ENCODE data around the gene ARIH2. TPM values are rescaled to one million over a fixed set of nuclear protein-coding genes. Genes with fewer than 3 reads are reported as not detected.

ARIH2 gene
- total RNA-seq, 4 donors from 2014 or later = 57.9 to 148 (median 61.8) TPM

GRCh38 chr3:48929358-48930035 is 10.9 kb downstream of the ARIH2 start:
- H3K27ac ChIP-seq = no peak overlapping the region
- H3K4me1 ChIP-seq = peaks cover 56% of the 10 kb centered on the region
- H3K9me3 ChIP-seq = no peaks in the 10 kb centered on the region
- WGBS = 59% methylated on average over 3 of the region's 3 CpGs
- TF ChIP-seq POLR2A (IDR thresholded peaks at IDR 0.05) = no peak
- no peak for TF ChIP-seq POLR2AphosphoS5 (IDR thresholded peaks at IDR 0.05)
- TF ChIP-seq EP300 (IDR thresholded peaks at IDR 0.05) = no peak
- TF ChIP-seq CTCF (IDR thresholded peaks at IDR 0.05) = no peak
- no peak for DNase-seq (ENCODE audit: low spot score in 2 of 2)
- H3K27me3 ChIP-seq = no peaks in the 10 kb centered on the region
- no peak overlapping the region for H3K4me3 ChIP-seq
- H3K36me3 ChIP-seq = peaks cover 34% of the 10 kb centered on the region

- H3K36me3 ChIP-seq = peaks cover 25% of the 10 kb centered on the region
- TF ChIP-seq POLR2AphosphoS5 (IDR thresholded peaks at IDR 0.05) (no peak), CTCF (IDR thresholded peaks at IDR 0.05) (no peak), EP300 (IDR thresholded peaks at IDR 0.05) (no peak), POLR2A (IDR thresholded peaks at IDR 0.05) (no peak)
- H3K4me3 ChIP-seq = no peak overlapping the region
- no peak for DNase-seq (ENCODE audit: low spot score in 2 of 2)
- H3K9me3 ChIP-seq = no peaks in the 10 kb centered on the region
- H3K4me1 ChIP-seq = peaks cover 56% of the 10 kb centered on the region
- 68% methylated on average over 3 of the region's 3 CpGs for WGBS
- H3K27ac ChIP-seq = no peak overlapping the region
- no peaks in the 10 kb centered on the region for H3K27me3 ChIP-seq
Measured at GRCh38 chr3:48930590-48930989, 11.9 kb downstream of the ARIH2 start.

GRCh38 chr3:48931944-48932580 is 13.4 kb downstream of the ARIH2 start:
- no peak overlapping the region for H3K27ac ChIP-seq
- H3K9me3 ChIP-seq = no peaks in the 10 kb centered on the region
- TF ChIP-seq EP300 (IDR thresholded peaks at IDR 0.05) (no peak), CTCF (IDR thresholded peaks at IDR 0.05) (no peak), POLR2A (IDR thresholded peaks at IDR 0.05) (no peak)
- 67% methylated on average over 1 of the region's 1 CpG for WGBS
- no peak overlapping the region for H3K4me3 ChIP-seq
- H3K27me3 ChIP-seq = no peaks in the 10 kb centered on the region
- no peak for DNase-seq (ENCODE audit: low spot score in 2 of 2)
- peaks cover 50% of the 10 kb centered on the region for H3K4me1 ChIP-seq
- H3K36me3 ChIP-seq = peaks cover 20% of the 10 kb centered on the region

- H3K9me3 ChIP-seq = no peaks in the 10 kb centered on the region
- no peak overlapping the region for H3K27ac ChIP-seq
- H3K4me1 ChIP-seq = peaks cover 26% of the 10 kb centered on the region
- 88% methylated on average over 5 of the region's 5 CpGs for WGBS
- no peak overlapping the region for H3K4me3 ChIP-seq
- TF ChIP-seq CTCF (IDR thresholded peaks at IDR 0.05) (no peak), POLR2A (IDR thresholded peaks at IDR 0.05) (no peak), POLR2AphosphoS5 (IDR thresholded peaks at IDR 0.05) (no peak), EP300 (IDR thresholded peaks at IDR 0.05) (no peak)
- H3K36me3 ChIP-seq = peaks cover 16% of the 10 kb centered on the region
- DNase-seq (ENCODE audit: low spot score in 2 of 2) = no peak
- H3K27me3 ChIP-seq = no peaks in the 10 kb centered on the region
Measured at GRCh38 chr3:48934333-48934991, 15.8 kb downstream of the ARIH2 start.

- no peak for DNase-seq (ENCODE audit: low spot score in 2 of 2)
- TF ChIP-seq POLR2A (IDR thresholded peaks at IDR 0.05) (no peak), CTCF (IDR thresholded peaks at IDR 0.05) (no peak), POLR2AphosphoS5 (IDR thresholded peaks at IDR 0.05) (no peak), EP300 (IDR thresholded peaks at IDR 0.05) (no peak)
- Histone ChIP-seq H3K27ac (no peak overlapping the region), H3K4me1 (peaks cover 16% of the 10 kb centered on the region), H3K27me3 (no peaks in the 10 kb centered on the region), H3K36me3 (peaks cover 16% of the 10 kb centered on the region), H3K9me3 (no peaks in the 10 kb centered on the region), H3K4me3 (no peak overlapping the region)
- 88% methylated on average over 4 of the region's 4 CpGs for WGBS
Measured at GRCh38 chr3:48935530-48935929, 16.9 kb downstream of the ARIH2 start.
